GM13977 (cell line): ENCODE results near the gene B3GALNT2.

Experiments used
- DNase-seq: peaks from one replicate; pipeline ENCODE4 v3.0.0; 2012; ENCODE audit warnings: low spot score
- CTCF ChIP-seq: IDR thresholded peaks from 2 replicates; pipeline ENCODE4 v1.5.1; 2012; ENCODE audit warnings: mild to moderate bottlenecking, control low read depth; ENCODE audit not compliant: insufficient read depth; ENCODE audit errors: extremely low read depth, missing control alignments
- in situ Hi-C: fragments of 300-500 bp; cut with MboI; formaldehyde crosslinking; loops from one replicate; pipeline ENCODE4 v1.12.0; 2022; ENCODE audit warnings: low sequenced_read_pairs, low pct_unique_long_range_greater_than_20kb, mixed read lengths, inconsistent platforms; ENCODE audit not compliant: unreplicated experiment

The B3GALNT2 gene

DNA sequence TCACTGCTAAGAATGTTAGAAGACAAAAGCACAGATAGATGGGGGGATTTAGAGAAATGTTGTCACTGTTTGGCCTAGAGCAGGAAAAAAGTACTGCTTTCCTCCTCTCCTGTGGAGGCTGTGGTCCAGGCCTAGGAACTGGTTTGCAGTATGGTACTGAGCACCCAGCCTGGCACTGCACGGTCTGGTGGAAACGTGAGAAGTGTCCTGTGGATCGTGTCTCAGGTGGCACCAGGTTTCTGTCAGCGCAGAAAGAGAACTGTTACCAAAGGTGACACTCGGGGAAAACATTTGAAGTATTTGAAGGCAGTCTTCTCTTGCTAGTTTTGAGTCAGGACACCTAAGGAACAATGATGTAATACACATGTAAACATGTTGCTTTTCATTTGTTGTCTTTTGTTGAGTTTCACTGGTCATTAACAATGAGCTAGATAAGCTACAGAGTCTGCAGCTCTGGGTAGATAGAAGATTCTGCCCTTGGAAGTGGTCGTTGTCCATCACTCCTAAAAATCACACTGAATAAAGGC lies 63.0 kb downstream of the B3GALNT2 start:
- in situ Hi-C loops, result no loop called here
- TF ChIP-seq CTCF, result no peak
- DNase-seq, result no peak

DNA sequence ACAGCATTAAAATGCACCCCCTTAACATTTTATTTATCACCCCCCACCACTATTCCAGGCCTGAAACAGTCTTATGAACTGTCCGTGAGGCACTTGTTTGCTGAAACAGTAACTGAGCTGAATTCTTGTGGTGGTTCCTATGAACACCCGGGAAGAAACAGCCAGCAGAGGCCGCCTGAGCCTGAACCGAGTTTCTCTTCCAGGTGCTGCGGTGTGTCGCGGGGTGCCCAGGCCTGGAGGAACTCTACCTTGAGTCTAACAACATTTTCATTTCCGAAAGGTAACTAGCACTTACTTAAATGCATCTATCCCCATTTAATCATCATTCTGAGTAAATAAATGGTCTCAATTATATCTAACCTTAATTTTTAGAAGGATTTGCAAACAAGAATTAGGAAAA lies 70.3 kb downstream of the B3GALNT2 start:
- no peak for TF ChIP-seq CTCF
- in situ Hi-C loops, result no loop called here
- no peak for DNase-seq

GRCh38 chr1:235430991-235431390 lies 73.3 kb downstream of the B3GALNT2 start:
- DNase-seq, result no peak
- TF ChIP-seq CTCF, result no peak
- in situ Hi-C loops, result no loop called here

- no peak for TF ChIP-seq CTCF
- DNase-seq, result no peak
- in situ Hi-C loops, result no loop called here
Measured at GRCh38 chr1:235429143-235429542, 75.1 kb downstream of the B3GALNT2 start.

- no peak for DNase-seq
- no peak for TF ChIP-seq CTCF
- in situ Hi-C loops, result no loop called here
Measured at GRCh38 chr1:235427447-235427846, 76.8 kb downstream of the B3GALNT2 start.

DNA sequence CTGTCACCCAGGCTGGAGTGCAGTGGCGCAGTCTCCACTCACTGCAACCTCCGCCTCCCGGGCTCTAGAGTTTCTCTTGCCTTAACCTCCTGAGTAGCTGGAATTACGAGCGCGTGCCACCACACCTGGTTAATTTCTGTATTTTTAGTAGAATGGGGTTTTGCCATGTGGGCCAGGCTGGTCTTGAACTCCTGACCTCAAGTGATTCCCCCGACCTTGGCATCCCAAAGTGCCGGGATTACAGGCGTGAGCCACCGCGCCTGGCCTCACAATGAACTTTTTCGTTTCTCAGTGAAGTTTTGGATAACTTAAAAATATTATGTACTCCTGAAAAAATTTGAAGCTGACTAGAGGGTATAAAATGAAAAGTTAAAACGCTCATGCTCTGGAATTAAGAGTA lies 77.6 kb downstream of the B3GALNT2 start:
- TF ChIP-seq CTCF, result no peak
- in situ Hi-C loops, result no loop called here
- no peak for DNase-seq

DNA sequence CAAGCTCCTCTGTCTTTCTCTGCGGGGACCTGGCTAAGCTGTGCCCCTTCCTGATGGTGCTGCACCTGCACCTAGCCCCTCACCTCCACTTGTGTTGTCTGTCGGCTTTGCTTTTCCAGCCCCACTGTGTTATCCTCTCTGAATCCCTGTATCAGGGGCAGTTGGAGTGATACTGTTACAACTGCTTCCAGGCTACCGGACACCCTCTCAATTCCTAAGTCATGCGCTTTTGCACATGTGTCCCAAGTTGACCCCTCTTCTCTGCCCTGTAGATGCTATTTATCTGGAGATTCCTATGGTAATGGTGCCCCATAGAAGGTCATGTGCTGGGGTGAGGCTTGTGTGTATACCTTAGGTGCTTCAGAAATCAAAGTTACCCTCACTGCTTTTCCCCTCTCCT lies 78.1 kb downstream of the B3GALNT2 start:
- in situ Hi-C loops, result no loop called here
- no peak for DNase-seq
- no peak for TF ChIP-seq CTCF
